SU-DHL-6 (cell line): ENCODE results near the gene NUTF2.
"Not testable (repeated sequence)": the region's sequence is repeated elsewhere in the genome, so short reads cannot be mapped to it uniquely, and the experiment has no call there.

Source experiments
- H2AFZ ChIP-seq: fragments of 200-600 bp; sonication (generic); 2 replicates; pipeline ENCODE4 v1.6.1; 2014; ENCODE audit warnings: low read depth, mild to moderate bottlenecking, moderate library complexity, mixed read lengths, antibody characterized with exemption, low read length; ENCODE audit not compliant: severe bottlenecking
- H3F3A ChIP-seq: fragments of 200-600 bp; shearing (Covaris generic); 2 replicates; pipeline ENCODE4 v1.6.0; 2016; ENCODE audit warnings: antibody characterized with exemption, mild to moderate bottlenecking; ENCODE audit not compliant: insufficient read depth
- H3K27ac ChIP-seq: fragments of 200-600 bp; sonication (generic); 2 replicates; pipeline ENCODE4 v1.5.1; 2016; ENCODE audit warnings: low read depth, mild to moderate bottlenecking, low read length, moderate library complexity, mixed read lengths
- H3K27me3 ChIP-seq: fragments of 200-600 bp; sonication (generic), shearing (Covaris generic); 2 replicates; pipeline ENCODE4 v1.6.0; 2014; ENCODE audit warnings: mild to moderate bottlenecking, low read length
- H3K36me3 ChIP-seq: fragments of 200-600 bp; sonication (generic); 2 replicates; pipeline ENCODE4 v1.6.1; 2014; ENCODE audit warnings: mild to moderate bottlenecking, low read length, mixed read lengths
- H3K4me2 ChIP-seq: fragments of 300-600, 200-600 bp; shearing (Covaris generic), sonication (generic); 2 replicates; pipeline ENCODE4 v1.6.0; 2014; ENCODE audit warnings: low read length, low read depth, mild to moderate bottlenecking; ENCODE audit not compliant: poor library complexity, severe bottlenecking
- H3K4me3 ChIP-seq: fragments of 200-600 bp; sonication (generic); 2 replicates; pipeline ENCODE4 v1.5.1; 2014; ENCODE audit warnings: antibody characterized with exemption, low read length, mild to moderate bottlenecking, mixed read lengths; ENCODE audit not compliant: insufficient read depth, poor library complexity, severe bottlenecking
- H3K79me2 ChIP-seq: fragments of 200-600 bp; sonication (generic); 2 replicates; pipeline ENCODE4 v1.6.1; 2014; ENCODE audit warnings: mild to moderate bottlenecking, low read length, moderate library complexity; ENCODE audit not compliant: insufficient read depth
- H3K9ac ChIP-seq: fragments of 200-600 bp; sonication (generic); 2 replicates; pipeline ENCODE4 v1.7.0; 2014; ENCODE audit warnings: mild to moderate bottlenecking, low read length
- H3K9me2 ChIP-seq: fragments of 200-600 bp; sonication (generic); replicated peaks from 2 replicates; pipeline ENCODE4 v1.6.1; 2014; ENCODE audit warnings: low read length; ENCODE audit not compliant: insufficient read depth
- H3K9me3 ChIP-seq: fragments of 200-600 bp; sonication (generic); 2 replicates; pipeline ENCODE4 v1.6.1; 2014; ENCODE audit warnings: low read length, mixed read lengths; ENCODE audit not compliant: insufficient read depth
- H4K20me1 ChIP-seq: fragments of 200-600 bp; sonication (generic); 2 replicates; pipeline ENCODE4 v1.6.1; 2014; ENCODE audit warnings: low read depth, mild to moderate bottlenecking, antibody characterized with exemption, low read length, moderate library complexity, mixed read lengths
- EZH2phosphoT487 ChIP-seq: fragments of 200-600 bp; sonication (generic), shearing (Covaris generic); conservative IDR thresholded peaks from 2 replicates; pipeline ENCODE4 v1.6.1; 2018; ENCODE audit warnings: mild to moderate bottlenecking, antibody characterized with exemption, low read length, moderate library complexity, mixed read lengths
- TF ChIP-seq, protein P1 (sequence below): fragments of 200-600 bp; sonication (generic); IDR thresholded peaks from one replicate; pipeline ENCODE4 v1.5.1; 2017; ENCODE audit warnings: antibody characterized with exemption, mild to moderate bottlenecking, low read length, moderate library complexity; ENCODE audit not compliant: insufficient read depth, poor library complexity, severe bottlenecking

Gene NUTF2

DNA sequence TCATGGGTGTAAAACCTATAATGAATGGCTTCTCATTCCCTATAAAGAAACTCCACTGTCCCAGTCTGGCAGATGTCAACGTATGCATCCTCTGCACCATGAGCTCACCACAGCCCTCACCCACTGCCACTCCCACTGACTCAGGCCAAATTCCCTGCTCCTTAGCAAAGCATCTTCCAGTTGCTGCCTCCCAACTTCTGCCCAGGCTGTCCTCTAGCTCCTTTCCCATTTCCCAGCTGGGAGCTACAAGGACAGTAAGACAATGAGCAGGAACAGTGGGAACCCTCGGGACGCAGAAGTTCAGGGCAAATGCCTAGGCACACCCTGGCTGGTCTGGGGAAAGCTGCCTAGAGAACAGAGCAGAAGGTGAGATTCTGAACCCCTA is 13.7 kb upstream of the NUTF2 start:
- H3K9ac ChIP-seq = peak overlapping the region; percentile 77
- H2AFZ ChIP-seq = peak overlapping the region; percentile 98
- H3K36me3 ChIP-seq = no peaks in the 10 kb centered on the region
- peak overlapping the region; percentile 90 for H3K4me2 ChIP-seq
- H3K27ac ChIP-seq = no peak overlapping the region
- H3K4me3 ChIP-seq = peak overlapping the region; percentile 64
- H4K20me1 ChIP-seq = no peaks in the 10 kb centered on the region
- no peaks in the 10 kb centered on the region for H3K9me2 ChIP-seq
- H3K79me2 ChIP-seq = peaks cover 9% of the 10 kb centered on the region; the same call in 1 of the 2 replicates
- H3K27me3 ChIP-seq = no peaks in the 10 kb centered on the region
- H3K9me3 ChIP-seq = no peaks in the 10 kb centered on the region
- no peaks in the 10 kb centered on the region for H3F3A ChIP-seq
- TF ChIP-seq, protein P1, sequence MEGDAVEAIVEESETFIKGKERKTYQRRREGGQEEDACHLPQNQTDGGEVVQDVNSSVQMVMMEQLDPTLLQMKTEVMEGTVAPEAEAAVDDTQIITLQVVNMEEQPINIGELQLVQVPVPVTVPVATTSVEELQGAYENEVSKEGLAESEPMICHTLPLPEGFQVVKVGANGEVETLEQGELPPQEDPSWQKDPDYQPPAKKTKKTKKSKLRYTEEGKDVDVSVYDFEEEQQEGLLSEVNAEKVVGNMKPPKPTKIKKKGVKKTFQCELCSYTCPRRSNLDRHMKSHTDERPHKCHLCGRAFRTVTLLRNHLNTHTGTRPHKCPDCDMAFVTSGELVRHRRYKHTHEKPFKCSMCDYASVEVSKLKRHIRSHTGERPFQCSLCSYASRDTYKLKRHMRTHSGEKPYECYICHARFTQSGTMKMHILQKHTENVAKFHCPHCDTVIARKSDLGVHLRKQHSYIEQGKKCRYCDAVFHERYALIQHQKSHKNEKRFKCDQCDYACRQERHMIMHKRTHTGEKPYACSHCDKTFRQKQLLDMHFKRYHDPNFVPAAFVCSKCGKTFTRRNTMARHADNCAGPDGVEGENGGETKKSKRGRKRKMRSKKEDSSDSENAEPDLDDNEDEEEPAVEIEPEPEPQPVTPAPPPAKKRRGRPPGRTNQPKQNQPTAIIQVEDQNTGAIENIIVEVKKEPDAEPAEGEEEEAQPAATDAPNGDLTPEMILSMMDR = no peak
- TF ChIP-seq EZH2phosphoT487 = no peak

GRCh38 chr16:67833415-67834241 is 13.1 kb upstream of the NUTF2 start:
- Histone ChIP-seq H3K27ac (no peak overlapping the region), H3K4me3 (peak overlapping the region; percentile 64), H3K36me3 (no peaks in the 10 kb centered on the region), H4K20me1 (no peaks in the 10 kb centered on the region), H3F3A (no peaks in the 10 kb centered on the region), H3K4me2 (peak overlapping the region; percentile 90), H3K9me2 (no peaks in the 10 kb centered on the region), H3K27me3 (no peaks in the 10 kb centered on the region), H2AFZ (peak overlapping the region; percentile 98), H3K9ac (peak overlapping the region; percentile 77), H3K79me2 (peaks cover 9% of the 10 kb centered on the region; the same call in 1 of the 2 replicates), H3K9me3 (no peaks in the 10 kb centered on the region)
- TF ChIP-seq, protein P1 = no peak
- no peak for TF ChIP-seq EZH2phosphoT487

GRCh38 chr16:67834242-67834614 is 12.5 kb upstream of the NUTF2 start:
- Histone ChIP-seq H3F3A (no peaks in the 10 kb centered on the region), H3K9ac (peak overlapping the region; percentile 77), H4K20me1 (no peaks in the 10 kb centered on the region), H3K27me3 (no peaks in the 10 kb centered on the region), H3K4me3 (peak overlapping the region; percentile 64), H3K4me2 (peak overlapping the region; percentile 90), H3K9me3 (no peaks in the 10 kb centered on the region), H3K79me2 (peaks cover 9% of the 10 kb centered on the region; the same call in 1 of the 2 replicates), H3K36me3 (no peaks in the 10 kb centered on the region), H3K9me2 (no peaks in the 10 kb centered on the region), H2AFZ (peak overlapping the region; percentile 98), H3K27ac (no peak overlapping the region)
- TF ChIP-seq, protein P1 = no peak
- no peak for TF ChIP-seq EZH2phosphoT487

- H2AFZ ChIP-seq, H3K9ac ChIP-seq, H3K4me2 ChIP-seq, H3K9me3 ChIP-seq, H3K79me2 ChIP-seq, H3F3A ChIP-seq, H4K20me1 ChIP-seq, H3K4me3 ChIP-seq, H3K9me2 ChIP-seq, H3K27ac ChIP-seq, H3K36me3 ChIP-seq, H3K27me3 ChIP-seq: not testable (repeated sequence)
These were observed 9.5 kb upstream of the NUTF2 start for GRCh38 chr16:67837190-67837589.
